H1 (cell line): ENCODE data around the gene TMEM117. TPM values are rescaled to one million over a fixed set of nuclear protein-coding genes. Genes with fewer than 3 reads are reported as not detected.

Experiments
- CTCF ChIA-PET: fragments of 300-600 bp; sonication (Branson Sonifier 250); formaldehyde crosslinking; loops from one replicate; lab custom pipeline; 2021; ENCODE audit not compliant: partially characterized antibody; lab: Charles Lee
- POLR2A ChIA-PET: fragments of 300-600 bp; sonication (Branson Sonifier 250); formaldehyde crosslinking; loops from one replicate; lab custom pipeline; 2021; ENCODE audit warnings: inconsistent platforms; ENCODE audit not compliant: partially characterized antibody; lab: Charles Lee
- DNase-seq, 2 experiments: peaks; one replicate each; pipeline versions ENCODE4 v3.0.0 to v3.0.0-alpha.2; 2010 to 2022; ENCODE audit warnings: low spot score in 2 of 2, low read depth in 1 of 2, mixed read lengths in 1 of 2
- FAIRE-seq: peaks from 2 replicates; lab custom pipeline; 2011; peaks lifted over from hg19 to GRCh38; lab: Jason Lieb, UNC
- H2AFZ ChIP-seq: 2 replicates; pipeline ENCODE4 v1.8.1; 2012; ENCODE audit warnings: low read length, inconsistent platforms
- H2AK5ac ChIP-seq: 2 replicates; pipeline ENCODE4 v1.6.1; 2013; ENCODE audit warnings: low read depth, low read length
- H2BK120ac ChIP-seq: replicated peaks from 2 replicates; pipeline ENCODE3; 2013; ENCODE audit warnings: low read depth, low read length, inconsistent platforms
- H2BK12ac ChIP-seq: 2 replicates; pipeline ENCODE4 v1.6.1; 2013; ENCODE audit warnings: low read depth, low read length
- H2BK15ac ChIP-seq: 2 replicates; pipeline ENCODE4 v1.6.1; 2013; ENCODE audit warnings: low read length
- H2BK20ac ChIP-seq: 2 replicates; pipeline ENCODE4 v1.6.1; 2013; ENCODE audit warnings: low read length
- H2BK5ac ChIP-seq: 2 replicates; pipeline ENCODE4 v1.6.1; 2013; ENCODE audit warnings: low read depth, low read length
- H3K14ac ChIP-seq: 2 replicates; pipeline ENCODE4 v1.6.1; 2013; ENCODE audit warnings: inconsistent platforms; ENCODE audit not compliant: insufficient read length
- H3K18ac ChIP-seq: 2 replicates; pipeline ENCODE4 v1.6.1; 2013; ENCODE audit warnings: low read length; ENCODE audit errors: extremely low read depth
- H3K23ac ChIP-seq: 2 replicates; pipeline ENCODE4 v1.6.1; 2013; ENCODE audit warnings: inconsistent platforms; ENCODE audit not compliant: insufficient read length
- H3K23me2 ChIP-seq: 2 replicates; pipeline ENCODE4 v1.6.1; 2013; ENCODE audit warnings: low read depth, low read length
- H3K27ac ChIP-seq: 2 replicates; pipeline ENCODE4 v1.6.1; 2011; ENCODE audit warnings: low read depth, low read length, inconsistent platforms
- H3K27me3 ChIP-seq, 4 experiments: replicated peaks in 1 of 4; 1 replicate in 1 of 4; 2 replicates in 3 of 4; pipeline versions ENCODE4 v1.6.1 to v1.8.1; 2011 to 2013; ENCODE audit warnings: low read length in 3 of 4, mild to moderate bottlenecking in 3 of 4, inconsistent platforms in 2 of 4, mixed read lengths in 2 of 4, moderate library complexity in 1 of 4; ENCODE audit not compliant: control insufficient read depth in 3 of 4, insufficient read depth in 3 of 4; ENCODE audit errors: extremely low read depth in 1 of 4
- H3K36me3 ChIP-seq, 4 experiments: 2 replicates each; pipeline versions ENCODE4 v1.6.1 to v1.8.1; 2011 to 2013; ENCODE audit warnings: mild to moderate bottlenecking in 4 of 4, low read length in 3 of 4, moderate library complexity in 2 of 4, control low read depth in 1 of 4, inconsistent platforms in 1 of 4; ENCODE audit not compliant: insufficient read depth in 4 of 4, control insufficient read depth in 2 of 4
- H3K4ac ChIP-seq: replicated peaks from 2 replicates; pipeline ENCODE3; 2013; ENCODE audit warnings: low read length, low read depth, mixed read lengths, inconsistent platforms; ENCODE audit not compliant: insufficient read length
- H3K4me1 ChIP-seq, 4 experiments: replicated peaks in 1 of 4; 1 replicate in 1 of 4; 2 replicates in 3 of 4; pipeline versions ENCODE4 v1.6.1 to v1.8.1; 2011 to 2013; ENCODE audit warnings: low read length in 3 of 4, inconsistent platforms in 2 of 4, mixed read lengths in 1 of 4; ENCODE audit not compliant: insufficient read depth in 4 of 4, control insufficient read depth in 3 of 4
- H3K4me2 ChIP-seq, 2 experiments: 2 replicates each; pipeline versions ENCODE4 v1.6.1 to v1.8.1; 2011 to 2013; ENCODE audit warnings: low read depth in 2 of 2, low read length in 2 of 2, control low read depth in 1 of 2, inconsistent platforms in 1 of 2, mild to moderate bottlenecking in 1 of 2; ENCODE audit not compliant: insufficient read depth in 1 of 2
- H3K4me3 ChIP-seq, 4 experiments: fragments of 200-600, 300-600 bp in 1 of 4; sonication (generic), shearing (Covaris generic), sonication (Bioruptor Twin) in 1 of 4; 2 replicates each; pipeline versions ENCODE4 v1.5.1 to v1.8.1; 2011 to 2016; ENCODE audit warnings: low read length in 4 of 4, low read depth in 3 of 4, control low read depth in 2 of 4, inconsistent platforms in 2 of 4, mild to moderate bottlenecking in 2 of 4, mixed read lengths in 1 of 4, moderate library complexity in 1 of 4; ENCODE audit not compliant: insufficient read depth in 2 of 4; ENCODE audit errors: extremely low read depth in 1 of 4
- H3K56ac ChIP-seq: replicated peaks from 2 replicates; pipeline ENCODE3; 2013; ENCODE audit warnings: low read depth, mild to moderate bottlenecking, mixed read lengths, low read length, inconsistent platforms; ENCODE audit not compliant: insufficient read length
- H3K79me1 ChIP-seq: 2 replicates; pipeline ENCODE4 v1.6.1; 2013; ENCODE audit warnings: low read depth, low read length, control low read depth
- H3K79me2 ChIP-seq, 2 experiments: 2 replicates each; pipeline versions ENCODE4 v1.6.1 to v1.8.1; 2012 to 2013; ENCODE audit warnings: low read length in 2 of 2, mild to moderate bottlenecking in 2 of 2, inconsistent platforms in 1 of 2; ENCODE audit not compliant: insufficient read depth in 2 of 2, control insufficient read depth in 1 of 2
- H3K9ac ChIP-seq, 4 experiments: replicated peaks in 1 of 4; 1 replicate in 1 of 4; 2 replicates in 3 of 4; pipeline versions ENCODE4 v1.6.1 to v1.8.1; 2011 to 2013; ENCODE audit warnings: low read depth in 3 of 4, low read length in 3 of 4, control low read depth in 2 of 4, mild to moderate bottlenecking in 2 of 4, moderate library complexity in 2 of 4, inconsistent platforms in 1 of 4; ENCODE audit errors: extremely low read depth in 1 of 4
- H3K9me3 ChIP-seq, 2 experiments: 2 replicates each; pipeline versions ENCODE4 v1.6.1 to v1.8.1; 2012 to 2013; ENCODE audit warnings: mild to moderate bottlenecking in 2 of 2, moderate library complexity in 2 of 2, control low read depth in 1 of 2, inconsistent platforms in 1 of 2, low read depth in 1 of 2, low read length in 1 of 2, mixed read lengths in 1 of 2; ENCODE audit not compliant: insufficient read depth in 2 of 2
- H4K20me1 ChIP-seq, 2 experiments: replicated peaks in 1 of 2; 2 replicates each; pipeline versions ENCODE3 to v1.8.1; 2011 to 2013; ENCODE audit warnings: inconsistent platforms in 2 of 2, low read length in 2 of 2, mild to moderate bottlenecking in 1 of 2; ENCODE audit not compliant: insufficient read depth in 2 of 2, control insufficient read depth in 1 of 2
- H4K5ac ChIP-seq: 2 replicates; pipeline ENCODE4 v1.6.1; 2013; ENCODE audit warnings: low read length, low read depth, mixed read lengths, inconsistent platforms; ENCODE audit not compliant: insufficient read length
- H4K8ac ChIP-seq: 2 replicates; pipeline ENCODE4 v1.8.0; 2013; ENCODE audit warnings: mild to moderate bottlenecking, moderate library complexity, low read length, inconsistent platforms; ENCODE audit not compliant: insufficient read depth; ENCODE audit errors: extremely low read depth
- H4K91ac ChIP-seq: replicated peaks from 2 replicates; pipeline ENCODE3; 2013; ENCODE audit warnings: low read length, mixed read lengths, inconsistent platforms; ENCODE audit not compliant: insufficient read length
- CHD2 ChIP-seq: IDR thresholded peaks from 2 replicates; pipeline ENCODE4 v1.6.1; 2012; ENCODE audit warnings: low read length, improper control_type of control experiment
- CREB1 ChIP-seq: IDR thresholded peaks from 2 replicates; pipeline ENCODE4 v1.6.1; 2012; ENCODE audit warnings: inconsistent platforms
- EGR1 ChIP-seq: IDR thresholded peaks from 2 replicates; pipeline ENCODE4 v1.6.1; 2011; ENCODE audit warnings: low read depth, low read length, borderline replicate concordance
- FOSL1 ChIP-seq: IDR thresholded peaks from 2 replicates; pipeline ENCODE4 v1.6.1; 2011; ENCODE audit warnings: mild to moderate bottlenecking, low read depth, low read length, moderate library complexity; ENCODE audit not compliant: insufficient read depth
- HDAC6 ChIP-seq: IDR thresholded peaks from one replicate; pipeline ENCODE4 v1.7.1; 2012; ENCODE audit warnings: low read depth, mild to moderate bottlenecking, inconsistent platforms, low read length, moderate library complexity
- JUND ChIP-seq: IDR thresholded peaks from 2 replicates; pipeline ENCODE4 v1.6.1; 2011; ENCODE audit warnings: mild to moderate bottlenecking, improper control_type of control experiment, low read length
- NANOG ChIP-seq: IDR thresholded peaks from 2 replicates; pipeline ENCODE4 v1.6.1; 2011; ENCODE audit warnings: low read length, low read depth, mild to moderate bottlenecking, inconsistent platforms; ENCODE audit not compliant: insufficient read depth, poor library complexity, severe bottlenecking
- NRF1 ChIP-seq: IDR thresholded peaks from 2 replicates; pipeline ENCODE4 v1.6.1; 2011; ENCODE audit warnings: mild to moderate bottlenecking, low read depth, low read length, improper control_type of control experiment
- RFX5 ChIP-seq: IDR thresholded peaks from 2 replicates; pipeline ENCODE4 v1.6.1; 2011; ENCODE audit warnings: low read depth, low read length, improper control_type of control experiment, borderline replicate concordance
- SIRT6 ChIP-seq: IDR thresholded peaks from one replicate; pipeline ENCODE4 v1.7.1; 2012; ENCODE audit warnings: low read length, inconsistent platforms
- SRF ChIP-seq: IDR thresholded peaks from 2 replicates; pipeline ENCODE4 v1.6.1; 2011; ENCODE audit warnings: mild to moderate bottlenecking, low read depth, low read length, moderate library complexity
- TCF12 ChIP-seq: IDR thresholded peaks from 2 replicates; pipeline ENCODE4 v1.6.1; 2011; ENCODE audit warnings: low read depth, mild to moderate bottlenecking, low read length
- TEAD4 ChIP-seq: IDR thresholded peaks from 2 replicates; pipeline ENCODE4 v1.6.1; 2012; ENCODE audit warnings: low read depth, low read length, inconsistent platforms, mixed read lengths
- YY1 ChIP-seq: IDR thresholded peaks from 2 replicates; pipeline ENCODE4 v1.6.1; 2011; ENCODE audit warnings: low read depth, mild to moderate bottlenecking, low read length
- WGBS, 2 experiments: shearing (Covaris generic) in 1 of 2; methylation state at CpG; one replicate each; pipeline versions ENCODE4 v1.1.6 to v1.1.7; 2013 to 2015; ENCODE audit warnings: low lambda C conversion rate in 2 of 2, mixed read lengths in 2 of 2, inconsistent platforms in 1 of 2, low coverage in 1 of 2, missing lambda C conversion rate in 1 of 2; ENCODE audit not compliant: insufficient replicate concordance in 2 of 2, insufficient coverage in 1 of 2, insufficient read length in 1 of 2; ENCODE audit errors: extremely low coverage in 1 of 2, missing lambda C conversion rate in 1 of 2; 5-methylcytosine and 5-hydroxymethylcytosine counted together
- polyA plus RNA-seq, 7 experiments: library from polyadenylated mRNA; depleted of rRNA in 3 of 7; stranded (reverse) in 5 of 7; unstranded in 2 of 7; fragments of >200 nt in 5 of 7; fragments of 200-250 nt in 2 of 7; gene quantifications; 1 replicate in 5 of 7; 2 replicates in 1 of 7; 4 replicates in 1 of 7; pipeline versions ENCODE4 v1.2.1 to v1.2.3, GENCODE V29; 2011 to 2013; ENCODE audit warnings: missing spikeins in 2 of 7, mixed read lengths in 2 of 7
- total RNA-seq: library from RNA; stranded (reverse); fragmentation: NEBNext Ultra II Directional; extraction: Animal tissue kit (Norgen Biotek cat#: 25700); gene quantifications from 2 replicates; pipeline ENCODE4 v1.2.1, GENCODE V29; 2021
- TF ChIP-seq, protein P1 (sequence below): IDR thresholded peaks from 2 replicates; pipeline ENCODE4 v1.6.1; 2011; ENCODE audit warnings: low read depth, mild to moderate bottlenecking, low read length; ENCODE audit not compliant: insufficient read depth

The TMEM117 gene
- total and polyA plus RNA-seq, 2 of the 8 experiments (the other 6 are each of a cell fraction or from before 2014, with no cell fraction given): 0.80 to 1.4 TPM

DNA sequence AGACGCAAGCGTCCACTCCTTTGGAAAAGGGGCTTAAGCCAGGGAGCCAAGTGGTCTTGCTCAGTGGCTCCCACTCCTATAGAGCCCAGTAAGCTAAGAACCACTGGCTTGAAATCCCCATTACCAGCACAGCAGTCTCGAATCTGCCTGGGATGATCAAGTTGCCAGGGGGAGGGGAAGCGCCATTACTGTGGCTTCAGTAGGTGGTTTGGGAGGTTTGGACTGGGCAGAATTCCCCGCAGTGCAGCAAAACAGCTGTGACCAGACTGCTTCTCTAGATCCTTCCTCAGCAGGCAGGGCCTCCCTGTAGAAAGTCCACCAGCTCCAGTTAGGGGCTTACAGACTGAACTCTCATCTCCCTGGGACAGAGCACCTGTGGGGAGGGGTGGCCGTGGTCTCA, 115.4 kb downstream of the TMEM117 start:
- ChIA-PET CTCF (no interaction called here), POLR2A (no interaction called here)
- FAIRE-seq (no peak), DNase-seq (no peak)
- Histone ChIP-seq H3K27ac (no peak overlapping the region; the same call in 1 of the 2 replicates), H2BK15ac (no peak overlapping the region), H3K14ac (no peak overlapping the region), H3K4me2 (no peak overlapping the region), H2BK12ac (no peak overlapping the region), H3K4ac (no peak overlapping the region), H3K23me2 (no peaks in the 10 kb centered on the region), H2AFZ (no peak overlapping the region; the same call in 1 of the 2 replicates), H3K4me1 (no peaks in the 10 kb centered on the region), H4K8ac (no peak overlapping the region), H4K20me1 (no peaks in the 10 kb centered on the region), H3K9me3 (peaks cover 7 to 8% of the 10 kb centered on the region in 2 experiments; a peak in 2 of 4 replicates), H3K9ac (no peak overlapping the region), H3K79me1 (no peaks in the 10 kb centered on the region), H4K91ac (no peak overlapping the region), H3K18ac (no peak overlapping the region), H3K23ac (no peak overlapping the region), H2BK120ac (peak overlapping the region; percentile 43), H3K27me3 (no peaks in the 10 kb centered on the region), H3K56ac (no peak overlapping the region), H4K5ac (no peak overlapping the region), H2BK20ac (no peak overlapping the region), H3K79me2 (no peaks in the 10 kb centered on the region), H3K4me3 (no peak overlapping the region), H3K36me3 (0 out of 8 replicates have a peak, but pooled peaks cover 0 to 2% (median 0%) of the 10 kb centered on the region in 4 experiments), H2AK5ac (no peak overlapping the region), H2BK5ac (no peak overlapping the region)
- WGBS, 2 experiments: 97% methylated on average over 6 of the region's 6 CpGs; no CpG with 5 or more reads in 1 of the 2 experiments
- TF ChIP-seq SIRT6 (no peak), NRF1 (no peak), HDAC6 (no peak), SRF (no peak), CREB1 (no peak), TEAD4 (no peak), YY1 (no peak), CHD2 (no peak), TCF12 (no peak), NANOG (no peak), EGR1 (no peak), FOSL1 (no peak), JUND (no peak), RFX5 (no peak)
- TF ChIP-seq, protein P1, sequence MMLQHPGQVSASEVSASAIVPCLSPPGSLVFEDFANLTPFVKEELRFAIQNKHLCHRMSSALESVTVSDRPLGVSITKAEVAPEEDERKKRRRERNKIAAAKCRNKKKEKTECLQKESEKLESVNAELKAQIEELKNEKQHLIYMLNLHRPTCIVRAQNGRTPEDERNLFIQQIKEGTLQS: no peak
